Epithelial cell of proximal tubule (primary cell): Measurements from ENCODE around the gene WDCP. TPM values are rescaled to one million over a fixed set of nuclear protein-coding genes. Genes with fewer than 3 reads are reported as not detected.
A peak's percentile ranks its signal among the peaks of the same experiment; 100 is the strongest.
"Not testable (repeated sequence)": the region's sequence is repeated elsewhere in the genome, so short reads cannot be mapped to it uniquely, and the experiment has no call there.

ENCODE experiments used
- DNase-seq: peaks from one replicate; pipeline ENCODE4 v3.0.0-alpha.2; 2011; ENCODE audit warnings: low read depth
- H3K4me3 ChIP-seq: 2 replicates; pipeline ENCODE4 v1.5.1; 2011; ENCODE audit warnings: low read depth, mild to moderate bottlenecking, low read length
- CTCF ChIP-seq: conservative IDR thresholded peaks from 2 replicates; pipeline ENCODE4 v1.5.1; 2012; ENCODE audit warnings: low read depth, mild to moderate bottlenecking, low read length
- total RNA-seq: library from RNA; depleted of rRNA; stranded (reverse); fragments of >200 nt; gene quantifications from 2 replicates; pipeline ENCODE4 v1.2.3, GENCODE V29; 2015

The WDCP gene
- total RNA-seq = 7.7 and 13.8 TPM in 2 replicates

- peak; percentile 89 for DNase-seq
- TF ChIP-seq CTCF = no peak
- peak within 1 kb of the TSS; percentile 66 for H3K4me3 ChIP-seq
Measured at GRCh38 chr2:24046930-24047702, at the start of gene WDCP. WDCP (minus strand) TSS chr2:24047391; CDS start chr2:24039494, 7,897 bp downstream.

GRCh38 chr2:24095171-24095677 is 48.0 kb upstream of the WDCP start:
- DNase-seq, H3K4me3 ChIP-seq: not testable (repeated sequence)

- not testable (repeated sequence) for H3K4me3 ChIP-seq, DNase-seq
Measured at GRCh38 chr2:24093270-24093669, 46.1 kb upstream of the WDCP start.

- no peak for DNase-seq
- no peak for TF ChIP-seq CTCF
- H3K4me3 ChIP-seq = no peak overlapping the region
Measured at GRCh38 chr2:24088821-24089359, 41.7 kb upstream of the WDCP start.

- DNase-seq = no peak
- no peak overlapping the region for H3K4me3 ChIP-seq
- TF ChIP-seq CTCF = no peak
Measured at GRCh38 chr2:24087032-24087431, 39.8 kb upstream of the WDCP start.

- no peak for TF ChIP-seq CTCF
- H3K4me3 ChIP-seq = no peak overlapping the region
- no peak for DNase-seq
Measured at GRCh38 chr2:24086241-24086640, 39.0 kb upstream of the WDCP start.

GRCh38 chr2:24085200-24085489 is 38.0 kb upstream of the WDCP start:
- DNase-seq = no peak
- peak overlapping the region; percentile 71 for H3K4me3 ChIP-seq
- no peak for TF ChIP-seq CTCF
